Measurements from ENCODE around the gene AGXT2. TPM values are rescaled to one million over a fixed set of nuclear protein-coding genes. Genes with fewer than 3 reads are reported as not detected.
"Not testable (repeated sequence)": the region's sequence is repeated elsewhere in the genome, so short reads cannot be mapped to it uniquely, and the experiment has no call there.

AGXT2 gene
- total and polyA plus RNA-seq, 2 donors (not counting 3 experiments of a cell fraction or from before 2014, with no cell fraction given), result not detected

DNA sequence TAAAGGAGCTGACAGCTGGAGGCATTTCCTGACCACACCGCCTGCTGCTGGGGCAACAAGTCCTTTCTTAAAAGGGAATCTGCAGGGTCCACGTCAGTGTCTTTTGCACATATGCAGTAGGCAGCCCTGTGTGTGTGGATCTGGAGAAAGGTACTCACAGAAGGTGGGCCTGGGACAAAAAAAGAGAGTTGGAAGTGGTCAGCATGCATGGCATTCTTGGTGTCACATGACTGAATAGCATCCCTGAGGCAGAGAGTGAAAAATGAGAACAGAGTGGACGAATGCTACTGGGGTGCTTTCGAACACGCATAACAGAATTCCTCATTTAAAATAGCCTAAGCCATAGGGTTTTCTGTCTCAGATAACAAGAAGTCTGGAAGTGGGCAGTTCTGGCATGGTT lies 71.4 kb downstream of the AGXT2 start:
- dilution Hi-C loops (cut with MboI; ENCODE audit: extremely low pct_ligation_motif_present, low sequenced_read_pairs) (no loop called here), intact Hi-C loops (cut with micrococcal nuclease) (no loop called here)
- Histone ChIP-seq H3K9ac (replicated peaks; ENCODE audit: extremely low read depth, insufficient read depth, low read length) (no peak overlapping the region), H2AFZ (ENCODE audit: low read depth, low read length) (no peak overlapping the region), H3K4me1 (ENCODE audit: control insufficient read depth, extremely low read depth, insufficient read depth, low read length) (no peaks in the 10 kb centered on the region), H3K36me3 (ENCODE audit: control insufficient read depth in 2 of 2, extremely low read depth in 1 of 2, insufficient read depth in 2 of 2, low read length in 2 of 2) (no peaks in the 10 kb centered on the region), H3K4me2 (ENCODE audit: insufficient read depth, low read length) (no peak overlapping the region), H3K27ac (ENCODE audit: insufficient read depth, low read depth, low read length) (no peak overlapping the region), H3K4me3 (replicated peaks in 1 of 3; ENCODE audit: insufficient read depth in 1 of 3, low read depth in 1 of 3, low read length in 3 of 3) (no peak overlapping the region), H3K27me3 (ENCODE audit: control insufficient read depth in 2 of 2, insufficient read depth in 2 of 2, low read length in 2 of 2) (peaks cover 0 to 5% of the 10 kb centered on the region in 2 experiments), H4K20me1 (replicated peaks; ENCODE audit: control insufficient read depth, extremely low read depth, insufficient read depth, low read length) (no peaks in the 10 kb centered on the region), H3K9me1 (replicated peaks; ENCODE audit: control insufficient read depth, extremely low read depth, insufficient read depth, low read length) (no peaks in the 10 kb centered on the region), H3K79me2 (ENCODE audit: control insufficient read depth, insufficient read depth, low read length) (no peaks in the 10 kb centered on the region), H3K9me3 (replicated peaks; ENCODE audit: control insufficient read depth, insufficient read depth, low read length) (no peaks in the 10 kb centered on the region)
- POLR2A ChIA-PET, result no interaction called here
- FAIRE-seq, result no peak
- CTCF ChIA-PET, result no interaction called here
- TF ChIP-seq CTCF (IDR thresholded peaks at IDR 0.05; ENCODE audit: extremely low read depth in 1 of 2, insufficient read depth in 1 of 2, low read depth in 1 of 2, low read length in 2 of 2) (no peak), POLR2AphosphoS5 (IDR thresholded peaks at IDR 0.05; ENCODE audit: insufficient read depth, low read depth, low read length) (no peak), GATA2 (IDR thresholded peaks at IDR 0.05; ENCODE audit: insufficient read depth, insufficient read length, low read depth, low read length) (no peak), EZH2 (IDR thresholded peaks at IDR 0.05; ENCODE audit: borderline replicate concordance, low read depth, low read length, severe bottlenecking) (no peak), MYC (IDR thresholded peaks at IDR 0.05; ENCODE audit: low read depth, low read length) (no peak), JUN (IDR thresholded peaks at IDR 0.05; ENCODE audit: borderline replicate concordance, insufficient read depth, insufficient read length, low read depth) (no peak), FOS (IDR thresholded peaks at IDR 0.05; ENCODE audit: borderline replicate concordance, insufficient read depth, low read length) (no peak), POLR2A (IDR thresholded peaks at IDR 0.05; ENCODE audit: low read depth, low read length) (no peak)
- TF ChIP-seq, protein P1, sequence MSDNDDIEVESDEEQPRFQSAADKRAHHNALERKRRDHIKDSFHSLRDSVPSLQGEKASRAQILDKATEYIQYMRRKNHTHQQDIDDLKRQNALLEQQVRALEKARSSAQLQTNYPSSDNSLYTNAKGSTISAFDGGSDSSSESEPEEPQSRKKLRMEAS (IDR thresholded peaks at IDR 0.05; ENCODE audit: insufficient read depth, insufficient read length), result no peak
- BruUV-seq (replicated peaks), result no TSS peak
- DNase-seq (ENCODE audit: low read depth, low spot score), result no peak

- H4K20me1 ChIP-seq (replicated peaks; ENCODE audit: control insufficient read depth, extremely low read depth, insufficient read depth, low read length); intact Hi-C loops (cut with micrococcal nuclease); H3K4me2 ChIP-seq (ENCODE audit: insufficient read depth, low read length); H3K9me3 ChIP-seq (replicated peaks; ENCODE audit: control insufficient read depth, insufficient read depth, low read length); DNase-seq (ENCODE audit: low read depth, low spot score); CTCF ChIA-PET; POLR2A ChIA-PET; H3K27ac ChIP-seq (ENCODE audit: insufficient read depth, low read depth, low read length); H3K79me2 ChIP-seq (ENCODE audit: control insufficient read depth, insufficient read depth, low read length); H3K9me1 ChIP-seq (replicated peaks; ENCODE audit: control insufficient read depth, extremely low read depth, insufficient read depth, low read length); FAIRE-seq; H3K4me1 ChIP-seq (ENCODE audit: control insufficient read depth, extremely low read depth, insufficient read depth, low read length); H3K4me3 ChIP-seq (replicated peaks in 1 of 3; ENCODE audit: insufficient read depth in 1 of 3, low read depth in 1 of 3, low read length in 3 of 3); H3K36me3 ChIP-seq (ENCODE audit: control insufficient read depth in 2 of 2, extremely low read depth in 1 of 2, insufficient read depth in 2 of 2, low read length in 2 of 2); H3K9ac ChIP-seq (replicated peaks; ENCODE audit: extremely low read depth, insufficient read depth, low read length); BruUV-seq (replicated peaks); H2AFZ ChIP-seq (ENCODE audit: low read depth, low read length); dilution Hi-C loops (cut with MboI; ENCODE audit: extremely low pct_ligation_motif_present, low sequenced_read_pairs); H3K27me3 ChIP-seq (ENCODE audit: control insufficient read depth in 2 of 2, insufficient read depth in 2 of 2, low read length in 2 of 2): not testable (repeated sequence)
Observed at GRCh38 chr5:34971655-34972054, 76.1 kb downstream of the AGXT2 start.

All from endothelial cell of umbilical vein (primary cell).